Measurements from ENCODE around the gene SBNO2.

The SBNO2 gene

DNA sequence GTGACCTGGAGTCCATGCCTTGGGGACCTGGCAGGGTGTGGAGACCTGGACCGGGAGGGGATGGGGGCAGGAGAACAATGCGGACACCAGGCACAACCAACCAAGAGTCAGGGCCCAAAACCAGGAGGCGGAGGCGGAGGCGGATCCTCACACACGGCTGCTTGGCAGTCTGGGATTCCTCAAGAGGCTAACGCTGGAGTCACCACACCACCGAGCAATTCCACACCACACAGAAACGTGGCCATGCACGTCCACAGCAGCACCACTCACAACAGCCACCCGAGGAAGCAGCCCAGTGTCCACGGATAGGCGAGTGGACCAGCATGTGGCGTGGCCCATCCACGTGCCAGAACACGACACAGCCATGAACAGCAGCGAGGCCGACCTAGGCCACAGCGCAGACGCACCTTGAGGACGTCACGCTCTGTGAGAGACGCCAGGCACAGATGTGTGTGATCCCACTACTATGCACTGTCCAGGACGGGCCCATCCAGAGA is 17.7 kb downstream of the SBNO2 start:
- ATAC-seq: no peak; the same call in 1 of the 3 replicates

GRCh38 chr19:1155352-1156304 is 18.4 kb downstream of the SBNO2 start:
- ATAC-seq: no peak
- no peak for TF ChIP-seq TOX (CRISPR knock-in tag; IDR thresholded peaks at IDR 0.05; ENCODE audit: borderline replicate concordance)
- no peak for TF ChIP-seq RARB (CRISPR knock-in tag; IDR thresholded peaks at IDR 0.05)
- no peak for TF ChIP-seq SNAI2 (CRISPR knock-in tag; IDR thresholded peaks at IDR 0.05)
- no peak for TF ChIP-seq OSR1 (CRISPR knock-in tag; IDR thresholded peaks at IDR 0.05)
- TF ChIP-seq, protein P1, sequence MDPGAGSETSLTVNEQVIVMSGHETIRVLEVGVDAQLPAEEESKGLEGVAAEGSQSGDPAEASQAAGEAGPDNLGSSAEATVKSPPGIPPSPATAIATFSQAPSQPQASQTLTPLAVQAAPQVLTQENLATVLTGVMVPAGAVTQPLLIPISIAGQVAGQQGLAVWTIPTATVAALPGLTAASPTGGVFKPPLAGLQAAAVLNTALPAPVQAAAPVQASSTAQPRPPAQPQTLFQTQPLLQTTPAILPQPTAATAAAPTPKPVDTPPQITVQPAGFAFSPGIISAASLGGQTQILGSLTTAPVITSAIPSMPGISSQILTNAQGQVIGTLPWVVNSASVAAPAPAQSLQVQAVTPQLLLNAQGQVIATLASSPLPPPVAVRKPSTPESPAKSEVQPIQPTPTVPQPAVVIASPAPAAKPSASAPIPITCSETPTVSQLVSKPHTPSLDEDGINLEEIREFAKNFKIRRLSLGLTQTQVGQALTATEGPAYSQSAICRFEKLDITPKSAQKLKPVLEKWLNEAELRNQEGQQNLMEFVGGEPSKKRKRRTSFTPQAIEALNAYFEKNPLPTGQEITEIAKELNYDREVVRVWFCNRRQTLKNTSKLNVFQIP (CRISPR knock-in tag; IDR thresholded peaks at IDR 0.05; ENCODE audit: borderline replicate concordance, low read depth): no peak
- no peak for TF ChIP-seq ZC3H10 (CRISPR knock-in tag; IDR thresholded peaks at IDR 0.05)
- no peak for TF ChIP-seq PPARA (CRISPR knock-in tag; IDR thresholded peaks at IDR 0.05; ENCODE audit: borderline replicate concordance)
- TF ChIP-seq ARNTL (CRISPR knock-in tag; IDR thresholded peaks at IDR 0.05; ENCODE audit: borderline replicate concordance, low read depth): no peak
- no peak for TF ChIP-seq GLIS3 (CRISPR knock-in tag; IDR thresholded peaks at IDR 0.05)
- TF ChIP-seq ZNF8 (CRISPR knock-in tag; IDR thresholded peaks at IDR 0.05): no peak
- no peak for TF ChIP-seq ZNF565 (CRISPR knock-in tag; conservative IDR thresholded peaks at IDR 0.05; ENCODE audit: low read depth)
- no peak for TF ChIP-seq ZFP30 (CRISPR knock-in tag; IDR thresholded peaks at IDR 0.05)
- no peak for TF ChIP-seq TCF4 (CRISPR knock-in tag; IDR thresholded peaks at IDR 0.05; ENCODE audit: borderline replicate concordance)

More for the DNA sequence above, 17.7 kb downstream of the SBNO2 start:
- TF ChIP-seq TSHZ2 (CRISPR knock-in tag; IDR thresholded peaks at IDR 0.05) (no peak), ZFP3 (CRISPR knock-in tag; IDR thresholded peaks at IDR 0.05) (no peak), ISL1 (CRISPR knock-in tag; IDR thresholded peaks at IDR 0.05) (no peak), ZFP30 (CRISPR knock-in tag; IDR thresholded peaks at IDR 0.05) (no peak), PPARA (CRISPR knock-in tag; IDR thresholded peaks at IDR 0.05; ENCODE audit: borderline replicate concordance) (no peak), OSR1 (CRISPR knock-in tag; IDR thresholded peaks at IDR 0.05) (no peak), CSRNP3 (CRISPR knock-in tag; IDR thresholded peaks at IDR 0.05) (no peak), ZNF70 (CRISPR knock-in tag; IDR thresholded peaks at IDR 0.05) (no peak), ZNF8 (CRISPR knock-in tag; IDR thresholded peaks at IDR 0.05) (no peak), ZC3H10 (CRISPR knock-in tag; IDR thresholded peaks at IDR 0.05) (no peak), TCF4 (CRISPR knock-in tag; IDR thresholded peaks at IDR 0.05; ENCODE audit: borderline replicate concordance) (no peak), ESRRG (CRISPR knock-in tag; IDR thresholded peaks at IDR 0.05) (no peak), RARB (CRISPR knock-in tag; IDR thresholded peaks at IDR 0.05) (no peak), ZNF565 (CRISPR knock-in tag; conservative IDR thresholded peaks at IDR 0.05; ENCODE audit: low read depth) (no peak), GLIS3 (CRISPR knock-in tag; IDR thresholded peaks at IDR 0.05) (no peak)
- TF ChIP-seq, protein P2, sequence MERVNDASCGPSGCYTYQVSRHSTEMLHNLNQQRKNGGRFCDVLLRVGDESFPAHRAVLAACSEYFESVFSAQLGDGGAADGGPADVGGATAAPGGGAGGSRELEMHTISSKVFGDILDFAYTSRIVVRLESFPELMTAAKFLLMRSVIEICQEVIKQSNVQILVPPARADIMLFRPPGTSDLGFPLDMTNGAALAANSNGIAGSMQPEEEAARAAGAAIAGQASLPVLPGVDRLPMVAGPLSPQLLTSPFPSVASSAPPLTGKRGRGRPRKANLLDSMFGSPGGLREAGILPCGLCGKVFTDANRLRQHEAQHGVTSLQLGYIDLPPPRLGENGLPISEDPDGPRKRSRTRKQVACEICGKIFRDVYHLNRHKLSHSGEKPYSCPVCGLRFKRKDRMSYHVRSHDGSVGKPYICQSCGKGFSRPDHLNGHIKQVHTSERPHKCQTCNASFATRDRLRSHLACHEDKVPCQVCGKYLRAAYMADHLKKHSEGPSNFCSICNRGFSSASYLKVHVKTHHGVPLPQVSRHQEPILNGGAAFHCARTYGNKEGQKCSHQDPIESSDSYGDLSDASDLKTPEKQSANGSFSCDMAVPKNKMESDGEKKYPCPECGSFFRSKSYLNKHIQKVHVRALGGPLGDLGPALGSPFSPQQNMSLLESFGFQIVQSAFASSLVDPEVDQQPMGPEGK (CRISPR knock-in tag; IDR thresholded peaks at IDR 0.05; ENCODE audit: borderline replicate concordance): no peak
- TF ChIP-seq, protein P3, sequence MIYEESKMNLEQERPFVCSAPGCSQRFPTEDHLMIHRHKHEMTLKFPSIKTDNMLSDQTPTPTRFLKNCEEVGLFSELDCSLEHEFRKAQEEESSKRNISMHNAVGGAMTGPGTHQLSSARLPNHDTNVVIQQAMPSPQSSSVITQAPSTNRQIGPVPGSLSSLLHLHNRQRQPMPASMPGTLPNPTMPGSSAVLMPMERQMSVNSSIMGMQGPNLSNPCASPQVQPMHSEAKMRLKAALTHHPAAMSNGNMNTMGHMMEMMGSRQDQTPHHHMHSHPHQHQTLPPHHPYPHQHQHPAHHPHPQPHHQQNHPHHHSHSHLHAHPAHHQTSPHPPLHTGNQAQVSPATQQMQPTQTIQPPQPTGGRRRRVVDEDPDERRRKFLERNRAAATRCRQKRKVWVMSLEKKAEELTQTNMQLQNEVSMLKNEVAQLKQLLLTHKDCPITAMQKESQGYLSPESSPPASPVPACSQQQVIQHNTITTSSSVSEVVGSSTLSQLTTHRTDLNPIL (CRISPR knock-in tag; IDR thresholded peaks at IDR 0.05; ENCODE audit: low read depth): no peak
- TF ChIP-seq, protein P1 (CRISPR knock-in tag; IDR thresholded peaks at IDR 0.05; ENCODE audit: borderline replicate concordance, low read depth): no peak
